Right atrium auricular region (tissue), 2 donors: ENCODE results near the gene PTPN4. TPM values are rescaled to one million over a fixed set of nuclear protein-coding genes. Genes with fewer than 3 reads are reported as not detected.

Source experiments
- DNase-seq: peaks from one replicate; pipeline ENCODE4 v3.0.0-alpha.2; 2019; ENCODE audit warnings: low spot score
- H3K27ac ChIP-seq, 2 donors: fragments of 200-600 bp; sonication (generic); 1 replicate in 1 of 2; 2 replicates in 1 of 2; pipeline ENCODE4 v1.5.1; 2016 to 2019
- H3K27me3 ChIP-seq, 2 donors: fragments of 200-600 bp; sonication (generic); one replicate each; pipeline versions ENCODE4 v1.5.1 to v1.6.0; 2017 to 2019
- H3K36me3 ChIP-seq: fragments of 200-600 bp; sonication (generic); one replicate; pipeline ENCODE4 v1.5.1; 2016
- H3K4me1 ChIP-seq, 2 donors: fragments of 200-600 bp; sonication (generic); one replicate each; pipeline versions ENCODE4 v1.5.1 to v1.6.0; 2017 to 2019
- H3K4me3 ChIP-seq, 2 donors: fragments of 200-600 bp; sonication (generic); 1 replicate in 1 of 2; 2 replicates in 1 of 2; pipeline ENCODE4 v1.5.1; 2017 to 2019; ENCODE audit warnings: mild to moderate bottlenecking in 1 of 2, moderate library complexity in 1 of 2
- H3K9me3 ChIP-seq, 2 donors: fragments of 200-600 bp; sonication (generic); one replicate each; pipeline ENCODE4 v1.5.1; 2019
- total RNA-seq, 2 donors: library from RNA; depleted of rRNA; stranded (reverse); fragments of >200 nt; gene quantifications; one replicate each; pipeline ENCODE4 v1.1.0, GENCODE V29; 2016
- TF ChIP-seq, protein P1 (sequence below), 2 donors: fragments of 200-600 bp; sonication (generic); IDR thresholded peaks; one replicate each; pipeline ENCODE4 v1.5.1; 2019; ENCODE audit warnings: antibody characterized with exemption in 2 of 2

Gene PTPN4
- total RNA-seq, 2 donors from 2014 or later = 23.7 to 44.1 TPM

DNA sequence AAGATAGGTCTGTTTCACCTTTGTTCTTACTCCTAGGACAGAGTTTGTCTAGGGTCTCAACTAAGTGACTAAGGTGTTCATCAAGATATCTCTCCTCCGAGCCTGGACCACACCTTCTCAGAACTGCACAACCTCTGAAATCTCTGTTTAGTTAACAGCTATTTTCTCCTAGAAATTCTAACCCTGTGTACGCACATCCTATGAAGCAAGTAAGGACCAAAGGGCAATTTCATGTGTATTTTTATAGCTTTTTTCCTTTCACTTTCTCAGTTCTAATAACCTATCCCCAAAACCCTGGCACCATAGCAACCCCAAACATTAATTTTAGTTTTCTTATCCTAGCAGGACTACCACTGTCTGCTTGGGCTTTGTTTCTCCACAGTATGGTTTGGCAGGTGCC lies 59.1 kb downstream of the PTPN4 start:
- TF ChIP-seq, protein P1, sequence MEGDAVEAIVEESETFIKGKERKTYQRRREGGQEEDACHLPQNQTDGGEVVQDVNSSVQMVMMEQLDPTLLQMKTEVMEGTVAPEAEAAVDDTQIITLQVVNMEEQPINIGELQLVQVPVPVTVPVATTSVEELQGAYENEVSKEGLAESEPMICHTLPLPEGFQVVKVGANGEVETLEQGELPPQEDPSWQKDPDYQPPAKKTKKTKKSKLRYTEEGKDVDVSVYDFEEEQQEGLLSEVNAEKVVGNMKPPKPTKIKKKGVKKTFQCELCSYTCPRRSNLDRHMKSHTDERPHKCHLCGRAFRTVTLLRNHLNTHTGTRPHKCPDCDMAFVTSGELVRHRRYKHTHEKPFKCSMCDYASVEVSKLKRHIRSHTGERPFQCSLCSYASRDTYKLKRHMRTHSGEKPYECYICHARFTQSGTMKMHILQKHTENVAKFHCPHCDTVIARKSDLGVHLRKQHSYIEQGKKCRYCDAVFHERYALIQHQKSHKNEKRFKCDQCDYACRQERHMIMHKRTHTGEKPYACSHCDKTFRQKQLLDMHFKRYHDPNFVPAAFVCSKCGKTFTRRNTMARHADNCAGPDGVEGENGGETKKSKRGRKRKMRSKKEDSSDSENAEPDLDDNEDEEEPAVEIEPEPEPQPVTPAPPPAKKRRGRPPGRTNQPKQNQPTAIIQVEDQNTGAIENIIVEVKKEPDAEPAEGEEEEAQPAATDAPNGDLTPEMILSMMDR (IDR thresholded peaks at IDR 0.05) = no peak
- no peak for DNase-seq
- peaks cover 0 to 13% of the 10 kb centered on the region in 2 donors for H3K4me1 ChIP-seq
- H3K27ac ChIP-seq = no peak overlapping the region
- no peaks in the 10 kb centered on the region for H3K27me3 ChIP-seq
- H3K9me3 ChIP-seq = peaks cover 0 to 7% of the 10 kb centered on the region in 2 donors
- no peaks in the 10 kb centered on the region for H3K36me3 ChIP-seq
- no peak overlapping the region for H3K4me3 ChIP-seq

DNA sequence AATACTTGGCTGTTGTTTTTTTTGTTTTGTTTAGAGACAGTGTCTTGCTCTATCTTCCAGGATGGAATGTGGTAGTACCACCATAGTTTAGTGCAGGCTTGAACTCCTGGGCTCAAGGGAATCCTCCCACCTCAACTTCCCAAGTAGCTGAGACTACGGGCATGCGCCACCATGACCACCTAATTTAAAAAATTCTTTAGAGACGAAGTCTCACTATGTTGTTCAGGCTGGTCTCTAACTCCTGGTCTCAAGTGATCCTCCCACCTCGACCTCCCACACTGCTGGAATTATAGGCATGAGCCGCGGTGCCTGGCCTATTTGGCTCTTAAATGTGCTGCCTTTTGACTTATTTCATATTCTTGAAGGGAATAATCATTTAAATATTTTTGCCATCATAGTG lies 60.1 kb downstream of the PTPN4 start:
- Histone ChIP-seq H3K9me3 (peaks cover 0 to 7% of the 10 kb centered on the region in 2 donors), H3K4me3 (no peak overlapping the region), H3K27me3 (no peaks in the 10 kb centered on the region), H3K4me1 (peaks cover 0 to 17% of the 10 kb centered on the region in 2 donors), H3K27ac (no peak overlapping the region), H3K36me3 (no peaks in the 10 kb centered on the region)
- DNase-seq = no peak
- TF ChIP-seq, protein P1 (IDR thresholded peaks at IDR 0.05) = no peak

DNA sequence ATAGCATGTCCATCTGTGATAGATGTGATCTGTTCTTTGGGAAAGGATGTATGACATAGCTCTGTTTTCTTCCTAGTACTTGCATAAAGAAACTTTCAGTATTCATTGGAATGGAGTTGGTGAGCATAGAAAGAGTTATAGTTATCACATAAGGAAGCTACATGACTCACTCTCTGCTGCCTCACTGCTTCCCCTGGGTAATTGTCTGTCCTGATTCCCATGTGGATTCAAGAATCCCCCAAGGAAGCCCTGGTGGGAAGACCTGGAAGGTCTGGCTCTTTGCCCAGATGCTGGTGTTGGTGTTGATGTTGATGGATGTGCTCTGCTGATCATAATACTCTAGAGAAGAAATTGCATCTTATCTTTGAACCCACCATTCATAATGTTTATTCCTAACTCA lies 60.6 kb downstream of the PTPN4 start:
- TF ChIP-seq, protein P1 (IDR thresholded peaks at IDR 0.05) = no peak
- H3K27ac ChIP-seq = no peak overlapping the region
- H3K4me1 ChIP-seq = peaks cover 0 to 17% of the 10 kb centered on the region in 2 donors
- no peak overlapping the region for H3K4me3 ChIP-seq
- H3K27me3 ChIP-seq = no peaks in the 10 kb centered on the region
- DNase-seq = no peak
- H3K9me3 ChIP-seq = peaks cover 0 to 7% of the 10 kb centered on the region in 2 donors
- H3K36me3 ChIP-seq = no peaks in the 10 kb centered on the region

DNA sequence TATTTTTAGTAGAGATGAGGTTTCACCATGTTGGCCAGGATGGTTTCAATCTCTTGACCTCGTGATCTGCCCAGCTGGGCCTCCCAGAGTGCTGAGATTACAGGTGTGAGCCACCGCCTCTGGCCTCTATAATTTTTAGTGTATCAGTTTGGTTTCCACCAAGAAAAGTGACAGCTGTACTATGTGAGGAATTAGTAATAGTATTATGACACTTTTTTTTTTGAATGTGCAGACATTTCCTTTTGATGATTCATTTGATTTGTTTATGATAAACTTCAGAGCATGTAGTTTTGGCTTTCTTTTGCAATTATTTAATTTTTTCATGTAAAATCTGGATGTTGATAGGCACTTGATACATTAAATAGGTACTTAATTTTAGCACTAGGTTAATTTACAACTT lies 61.5 kb downstream of the PTPN4 start:
- Histone ChIP-seq H3K36me3 (no peaks in the 10 kb centered on the region), H3K4me1 (peaks cover 0 to 17% of the 10 kb centered on the region in 2 donors), H3K4me3 (no peak overlapping the region), H3K27ac (no peak overlapping the region), H3K9me3 (peaks cover 0 to 7% of the 10 kb centered on the region in 2 donors), H3K27me3 (no peaks in the 10 kb centered on the region)
- no peak for DNase-seq
- TF ChIP-seq, protein P1 (IDR thresholded peaks at IDR 0.05) = no peak

DNA sequence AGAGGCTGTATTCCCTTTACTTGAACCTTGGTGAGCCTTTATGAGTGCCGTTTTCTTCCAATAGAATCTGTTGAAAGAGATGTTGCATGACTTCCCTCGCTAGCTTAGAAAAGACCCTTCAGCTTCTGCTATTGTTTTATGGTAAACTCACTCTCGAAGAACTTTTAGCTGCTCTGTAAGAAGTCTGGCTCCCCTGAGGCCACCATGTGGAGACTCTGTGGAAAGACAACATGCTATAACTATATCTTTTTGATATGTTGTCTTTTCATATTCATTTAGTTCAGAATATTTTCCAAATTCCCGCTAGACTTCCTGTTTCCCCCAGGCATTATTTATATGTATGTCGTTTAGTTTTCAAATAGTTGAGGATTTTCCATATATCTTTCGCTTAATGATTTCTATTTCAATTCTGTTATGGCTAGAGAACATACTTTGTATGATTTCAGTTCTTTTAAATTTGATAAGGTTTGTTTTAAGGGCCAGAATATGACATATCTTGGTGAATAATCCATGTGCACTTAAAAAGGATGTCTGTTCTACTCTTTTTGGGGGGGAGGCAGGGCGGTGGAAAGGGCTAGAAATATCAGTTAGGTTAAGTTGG lies 64.1 kb downstream of the PTPN4 start:
- H3K27ac ChIP-seq = no peak overlapping the region
- no peaks in the 10 kb centered on the region for H3K36me3 ChIP-seq
- no peak overlapping the region for H3K4me3 ChIP-seq
- no peak for DNase-seq
- TF ChIP-seq, protein P1 (IDR thresholded peaks at IDR 0.05) = peak; percentile 49 to 76
- H3K27me3 ChIP-seq = no peaks in the 10 kb centered on the region
- peaks cover 0 to 17% of the 10 kb centered on the region in 2 donors for H3K4me1 ChIP-seq
- H3K9me3 ChIP-seq = no peaks in the 10 kb centered on the region
